GM12892 (cell line): ENCODE results near the gene CAMK1D.

Experiments used
- POLR2A ChIP-seq: IDR thresholded peaks from 2 replicates; pipeline ENCODE4 v1.6.1; 2011; ENCODE audit warnings: low read depth, low read length, control low read depth
- POLR2AphosphoS5 ChIP-seq: IDR thresholded peaks from 2 replicates; pipeline ENCODE4 v1.6.1; 2011; ENCODE audit warnings: low read depth, low read length, control low read depth
- TAF1 ChIP-seq: IDR thresholded peaks from 2 replicates; pipeline ENCODE4 v1.6.1; 2011; ENCODE audit warnings: low read depth, mild to moderate bottlenecking, control low read depth, low read length, borderline replicate concordance

DNA sequence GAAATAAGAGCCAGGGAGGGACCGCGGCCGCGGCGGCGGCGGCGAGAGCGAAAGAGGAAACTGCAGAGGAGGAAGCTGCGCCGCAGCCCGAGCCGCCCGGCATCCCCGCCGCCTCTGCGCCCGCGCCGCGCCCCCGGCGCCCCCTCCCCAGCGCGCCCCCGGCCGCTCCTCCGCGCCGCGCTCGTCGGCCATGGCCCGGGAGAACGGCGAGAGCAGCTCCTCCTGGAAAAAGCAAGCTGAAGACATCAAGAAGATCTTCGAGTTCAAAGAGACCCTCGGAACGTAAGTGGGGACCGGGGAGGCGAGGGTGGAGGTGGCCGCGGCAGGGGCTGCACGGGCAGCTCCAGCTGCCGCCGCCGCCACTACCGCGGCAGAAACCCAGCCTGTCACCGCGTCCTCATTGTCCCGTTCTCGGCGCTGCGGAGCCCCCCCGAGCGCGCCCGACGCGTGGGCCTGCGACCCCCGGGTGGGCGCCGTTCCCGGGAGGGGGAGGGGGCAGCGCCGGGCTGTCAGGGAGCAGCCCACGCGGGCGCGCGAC lies 351 bp downstream of the CAMK1D start:
- peak; percentile 64; the same call in 1 of the 2 replicates for TF ChIP-seq POLR2A
- TF ChIP-seq POLR2AphosphoS5 = 0 out of 2 replicates have a peak, but pooled peaks have one; percentile 28
- TF ChIP-seq TAF1 = no peak
